HUES6 (cell line): ENCODE data around the gene GLIS1.

Source experiments
- H3K27ac ChIP-seq: 2 replicates; pipeline ENCODE4 v1.7.0; 2013; ENCODE audit warnings: low read depth, mild to moderate bottlenecking, low read length, inconsistent platforms
- H3K27me3 ChIP-seq: 2 replicates; pipeline ENCODE4 v1.6.1; 2013; ENCODE audit warnings: low read length; ENCODE audit not compliant: control insufficient read depth, insufficient read depth
- H3K36me3 ChIP-seq: 2 replicates; pipeline ENCODE4 v1.6.1; 2013; ENCODE audit warnings: low read length; ENCODE audit not compliant: control insufficient read depth, insufficient read depth
- H3K4me1 ChIP-seq: 2 replicates; pipeline ENCODE4 v1.6.1; 2013; ENCODE audit warnings: low read length; ENCODE audit not compliant: control insufficient read depth, insufficient read depth
- H3K4me3 ChIP-seq: 2 replicates; pipeline ENCODE4 v1.5.1; 2013; ENCODE audit warnings: low read depth, low read length
- H3K9ac ChIP-seq: one replicate; pipeline ENCODE4 v1.6.1; 2013; ENCODE audit warnings: mild to moderate bottlenecking, low read length
- H3K9me3 ChIP-seq: 2 replicates; pipeline ENCODE4 v1.6.1; 2013; ENCODE audit warnings: low read depth, low read length; ENCODE audit not compliant: control insufficient read depth, insufficient read depth

The GLIS1 gene

DNA sequence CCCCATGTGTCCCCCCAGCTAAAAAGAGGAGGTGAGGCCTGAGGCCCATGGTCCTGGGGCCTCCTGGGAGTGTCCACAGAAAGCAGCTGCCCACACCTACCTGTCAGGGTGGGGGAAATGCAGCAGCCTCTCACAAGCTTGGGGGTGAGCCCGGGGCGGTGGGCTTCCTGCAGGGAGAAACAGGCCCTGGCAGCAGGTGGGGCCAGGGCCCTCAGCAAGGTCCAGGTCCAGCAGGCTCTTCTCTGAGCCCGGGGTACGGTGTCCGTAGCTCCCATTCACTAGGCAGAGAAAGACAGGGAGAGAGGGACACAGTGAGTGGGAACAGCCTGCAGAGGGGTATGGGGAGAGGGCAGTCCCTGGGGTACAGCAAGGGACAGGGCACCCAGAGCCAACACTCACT, 139.0 kb downstream of the GLIS1 start:
- Histone ChIP-seq H3K36me3 (no peaks in the 10 kb centered on the region), H3K4me1 (no peaks in the 10 kb centered on the region), H3K9ac (no peak overlapping the region), H3K9me3 (no peaks in the 10 kb centered on the region), H3K4me3 (no peak overlapping the region), H3K27me3 (0 out of 2 replicates have a peak, but pooled peaks cover under 1% of the 10 kb centered on the region), H3K27ac (no peak overlapping the region)

DNA sequence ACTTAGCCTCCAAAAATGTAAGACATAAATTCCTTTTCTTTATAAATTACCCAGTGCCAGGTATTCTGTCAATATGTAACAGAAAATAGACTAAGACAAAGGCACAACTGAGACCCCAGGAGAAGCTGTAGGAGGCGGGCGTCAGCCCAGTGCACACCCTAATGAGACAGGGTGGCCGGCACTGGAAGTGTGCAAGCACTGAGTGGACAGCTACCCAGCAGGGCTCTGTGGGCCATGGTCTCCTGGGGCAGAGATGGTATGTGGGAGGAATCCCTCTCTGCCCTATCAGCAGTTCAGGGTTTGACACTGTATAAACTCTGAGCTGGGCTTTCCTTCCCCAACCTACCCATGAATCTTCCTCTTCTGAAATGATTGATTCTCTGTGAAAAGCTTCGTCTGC, 139.5 kb downstream of the GLIS1 start:
- no peaks in the 10 kb centered on the region for H3K9me3 ChIP-seq
- no peak overlapping the region for H3K4me3 ChIP-seq
- H3K27me3 ChIP-seq: no peaks in the 10 kb centered on the region
- no peaks in the 10 kb centered on the region for H3K36me3 ChIP-seq
- H3K4me1 ChIP-seq: no peaks in the 10 kb centered on the region
- H3K9ac ChIP-seq: no peak overlapping the region
- no peak overlapping the region for H3K27ac ChIP-seq

DNA sequence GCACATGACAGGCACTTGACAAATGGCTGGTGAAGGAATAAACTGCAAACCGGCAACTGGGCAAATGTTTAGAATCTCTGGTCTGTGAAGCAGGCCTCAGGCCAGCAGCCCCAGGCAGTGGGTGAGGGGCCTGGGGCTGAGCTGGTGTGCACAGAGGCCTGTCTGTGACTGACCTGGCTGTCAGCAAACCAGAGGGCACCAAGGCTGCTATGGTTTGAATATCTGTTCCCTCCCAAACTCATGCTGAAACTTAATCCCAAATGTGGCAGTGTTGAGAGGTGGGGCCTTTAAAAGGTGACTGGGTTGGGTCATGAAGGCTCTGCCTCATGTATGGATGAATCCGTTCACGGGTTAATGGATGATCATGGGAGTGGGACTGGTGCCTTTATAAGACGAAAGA, 140.0 kb downstream of the GLIS1 start:
- Histone ChIP-seq H3K9ac (no peak overlapping the region), H3K4me3 (no peak overlapping the region), H3K36me3 (no peaks in the 10 kb centered on the region), H3K27ac (no peak overlapping the region), H3K4me1 (no peaks in the 10 kb centered on the region), H3K9me3 (no peaks in the 10 kb centered on the region), H3K27me3 (no peaks in the 10 kb centered on the region)

DNA sequence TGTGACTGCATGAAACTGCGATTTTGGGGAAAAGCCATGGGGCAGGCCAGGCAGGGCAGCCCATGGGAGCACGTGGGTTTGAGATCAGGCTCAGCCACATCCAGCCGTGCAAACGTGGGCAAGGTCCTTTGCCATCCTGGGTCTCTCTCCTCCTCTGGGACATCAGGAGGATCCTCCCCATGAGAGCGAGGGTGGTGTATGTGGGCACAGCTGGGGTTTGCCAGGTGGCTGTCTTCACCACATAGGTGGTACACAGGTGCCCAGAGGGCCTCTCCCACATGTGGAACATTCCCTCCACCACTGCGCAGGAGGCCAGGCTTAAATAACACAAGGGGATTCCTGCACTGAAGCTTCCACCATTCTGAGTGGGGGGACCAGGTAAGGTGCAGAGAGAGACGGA, 143.1 kb downstream of the GLIS1 start:
- no peaks in the 10 kb centered on the region for H3K9me3 ChIP-seq
- peaks cover 3% of the 10 kb centered on the region; the same call in 1 of the 2 replicates for H3K4me1 ChIP-seq
- H3K9ac ChIP-seq: no peak overlapping the region
- peaks cover 4% of the 10 kb centered on the region; the same call in 1 of the 2 replicates for H3K27me3 ChIP-seq
- H3K4me3 ChIP-seq: no peak overlapping the region
- no peaks in the 10 kb centered on the region for H3K36me3 ChIP-seq
- H3K27ac ChIP-seq: no peak overlapping the region

DNA sequence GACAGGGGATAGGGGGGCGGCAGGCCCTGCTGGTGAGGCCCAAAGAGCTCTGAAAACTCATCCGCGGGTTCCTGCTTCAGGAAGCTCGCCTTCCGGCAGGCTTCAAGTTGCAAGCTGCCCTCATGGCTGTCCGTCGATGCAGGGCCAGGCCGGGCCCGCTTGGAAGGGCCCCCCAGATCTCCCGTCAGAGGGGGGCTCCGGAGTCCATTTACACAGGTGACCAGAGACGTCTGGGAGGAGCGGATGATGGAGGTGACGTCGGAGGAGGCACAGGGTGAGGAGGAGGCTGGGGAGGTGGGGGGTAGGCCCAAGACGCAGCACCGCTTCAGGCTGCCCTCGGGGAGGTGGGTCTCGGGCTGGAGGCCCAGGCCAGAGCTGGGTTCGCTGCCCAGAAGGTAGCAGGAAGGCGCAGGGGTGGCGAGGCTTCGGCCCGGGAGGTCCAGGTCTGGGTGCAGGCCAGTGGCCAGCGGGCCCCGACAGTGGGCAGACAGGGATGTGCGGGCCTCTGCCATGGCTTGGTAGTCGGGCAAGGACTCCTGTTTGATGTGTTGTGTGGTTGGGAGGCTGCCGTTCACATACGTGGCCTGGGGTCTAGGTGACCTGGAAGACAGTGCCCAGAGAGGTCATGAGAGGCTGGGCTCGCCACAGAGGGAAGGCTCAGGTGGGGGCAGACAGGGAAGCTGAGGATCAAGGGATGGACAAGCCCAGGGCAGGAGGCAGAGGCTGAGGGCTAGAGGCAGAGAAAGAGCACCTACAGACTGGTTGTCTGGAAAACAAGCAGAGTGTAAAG, 144.4 kb downstream of the GLIS1 start:
- Histone ChIP-seq H3K4me3 (no peak overlapping the region), H3K27ac (no peak overlapping the region), H3K9me3 (no peaks in the 10 kb centered on the region), H3K4me1 (peaks cover 10% of the 10 kb centered on the region; the same call in 1 of the 2 replicates), H3K9ac (no peak overlapping the region), H3K36me3 (no peaks in the 10 kb centered on the region), H3K27me3 (peaks cover 4% of the 10 kb centered on the region; the same call in 1 of the 2 replicates)

DNA sequence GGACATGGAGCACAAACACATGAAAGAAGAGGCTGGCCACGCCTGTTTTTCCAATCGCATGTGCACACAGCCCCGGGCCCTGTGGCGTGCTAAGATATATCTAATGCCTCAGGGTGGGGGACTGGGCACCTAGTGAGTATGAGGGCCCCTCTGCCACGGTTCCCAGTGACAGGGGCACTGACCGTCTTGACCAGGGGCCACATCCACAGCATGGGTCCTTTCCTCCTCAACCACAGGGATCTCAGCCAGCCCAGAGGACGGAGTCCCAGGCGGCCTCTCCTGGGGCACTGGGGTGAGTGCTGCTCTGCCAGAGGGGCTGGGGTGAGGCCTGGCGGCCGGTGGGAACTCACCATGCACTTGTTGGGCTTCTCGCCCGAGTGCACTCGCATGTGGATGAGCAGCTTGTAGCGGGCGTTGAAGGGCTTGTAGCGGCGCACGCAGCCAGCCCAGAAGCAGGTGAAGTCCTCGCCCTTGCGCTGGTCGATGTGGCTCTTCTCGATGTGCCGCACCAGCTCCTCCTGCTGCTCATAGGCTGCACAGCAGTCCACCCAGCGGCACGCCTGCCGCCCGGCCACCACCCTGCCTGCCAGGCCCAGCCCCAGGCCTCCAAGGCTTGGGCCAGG, 145.1 kb downstream of the GLIS1 start:
- Histone ChIP-seq H3K9ac (no peak overlapping the region), H3K36me3 (no peaks in the 10 kb centered on the region), H3K9me3 (no peaks in the 10 kb centered on the region), H3K27ac (no peak overlapping the region), H3K4me1 (peaks cover 10% of the 10 kb centered on the region; the same call in 1 of the 2 replicates), H3K4me3 (no peak overlapping the region), H3K27me3 (peaks cover 4% of the 10 kb centered on the region; the same call in 1 of the 2 replicates)

DNA sequence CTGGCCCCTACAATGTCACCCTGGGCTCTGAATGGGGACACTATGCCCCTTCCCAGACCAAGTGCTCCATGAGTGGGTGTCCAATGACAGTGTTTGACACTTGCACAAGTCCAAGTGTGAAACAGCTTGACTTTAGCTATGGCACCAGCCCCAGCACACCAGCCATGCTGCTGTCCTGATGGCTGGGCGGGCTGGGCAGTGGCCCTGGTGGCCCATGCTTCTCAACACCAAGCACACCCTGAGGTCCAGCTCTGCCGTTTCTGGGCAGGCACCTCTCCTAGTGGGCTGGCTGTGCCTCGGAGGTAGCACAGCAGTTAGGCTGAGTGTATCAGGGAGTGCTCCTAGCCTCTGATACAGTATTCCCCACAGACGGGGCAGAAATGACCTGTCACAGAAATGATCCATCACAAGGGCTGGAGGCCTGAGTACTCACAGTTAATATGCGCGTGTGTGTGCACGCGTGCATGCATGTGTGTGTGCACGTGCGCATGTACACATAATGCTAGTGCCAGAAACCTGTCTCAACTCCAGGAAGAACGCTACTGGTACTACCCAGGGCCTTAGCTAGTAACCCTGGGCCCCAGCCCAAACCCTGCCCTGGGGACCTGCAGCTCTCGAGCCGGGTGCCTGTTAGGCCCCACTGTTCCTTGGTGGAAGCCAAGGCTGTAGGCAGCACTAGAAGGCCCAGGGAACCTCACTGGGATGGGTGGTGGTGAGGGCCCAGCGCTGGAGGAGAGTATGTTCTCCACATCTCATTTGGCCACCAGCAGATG, 145.8 kb downstream of the GLIS1 start:
- Histone ChIP-seq H3K36me3 (no peaks in the 10 kb centered on the region), H3K27ac (no peak overlapping the region), H3K9me3 (no peaks in the 10 kb centered on the region), H3K27me3 (peaks cover 4% of the 10 kb centered on the region; the same call in 1 of the 2 replicates), H3K9ac (no peak overlapping the region), H3K4me1 (peaks cover 10% of the 10 kb centered on the region; the same call in 1 of the 2 replicates), H3K4me3 (no peak overlapping the region)

DNA sequence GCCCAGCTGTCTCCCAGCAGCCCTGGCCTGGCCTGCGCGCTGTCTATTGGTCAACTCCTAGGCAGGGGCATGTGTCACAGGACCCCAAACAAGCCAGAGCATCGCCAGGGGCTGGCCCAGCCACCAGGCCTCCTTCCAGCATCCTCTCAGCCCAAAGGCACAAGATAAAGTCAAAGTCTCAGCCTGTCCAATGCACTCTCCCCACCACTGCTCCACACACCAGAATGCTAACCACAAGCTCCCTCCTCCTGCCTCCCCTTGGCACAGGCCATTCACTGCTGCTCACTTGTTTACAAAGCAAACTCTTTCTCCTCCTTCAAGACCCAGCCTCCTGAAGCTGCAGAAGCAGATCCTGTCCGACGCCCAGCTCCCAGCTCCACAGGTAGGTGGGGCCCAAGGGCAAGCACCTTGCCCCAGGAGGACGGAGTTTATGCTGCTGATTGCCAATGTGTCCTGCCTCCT, 146.4 kb downstream of the GLIS1 start:
- H3K9ac ChIP-seq: no peak overlapping the region
- H3K4me3 ChIP-seq: no peak overlapping the region
- no peaks in the 10 kb centered on the region for H3K36me3 ChIP-seq
- H3K27ac ChIP-seq: no peak overlapping the region
- peaks cover 10% of the 10 kb centered on the region; the same call in 1 of the 2 replicates for H3K4me1 ChIP-seq
- no peaks in the 10 kb centered on the region for H3K9me3 ChIP-seq
- peaks cover 4% of the 10 kb centered on the region; the same call in 1 of the 2 replicates for H3K27me3 ChIP-seq

DNA sequence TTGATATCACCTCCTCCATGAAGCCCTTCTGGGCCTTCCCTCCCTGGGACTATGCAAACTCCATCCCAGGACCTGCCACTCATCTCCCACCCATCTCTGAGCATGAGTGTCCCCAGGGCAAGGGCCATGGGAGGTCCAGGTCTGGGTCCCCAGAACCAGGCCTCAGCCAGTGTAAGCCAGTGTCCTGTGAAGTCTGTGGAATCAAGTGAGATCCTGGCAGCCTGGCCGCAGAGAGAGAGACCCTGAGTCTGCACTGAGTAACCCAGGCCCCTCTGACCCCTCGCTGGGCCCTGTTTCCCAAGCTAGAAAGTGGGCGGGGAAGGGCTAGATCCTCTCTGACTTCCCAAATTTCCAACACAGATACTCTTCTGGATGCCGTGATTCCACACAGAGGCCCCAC, 147.0 kb downstream of the GLIS1 start:
- H3K9ac ChIP-seq: no peak overlapping the region
- H3K36me3 ChIP-seq: no peaks in the 10 kb centered on the region
- H3K4me3 ChIP-seq: no peak overlapping the region
- H3K4me1 ChIP-seq: peaks cover 14% of the 10 kb centered on the region; the same call in 1 of the 2 replicates
- no peak overlapping the region for H3K27ac ChIP-seq
- no peaks in the 10 kb centered on the region for H3K9me3 ChIP-seq
- peaks cover 4% of the 10 kb centered on the region for H3K27me3 ChIP-seq

DNA sequence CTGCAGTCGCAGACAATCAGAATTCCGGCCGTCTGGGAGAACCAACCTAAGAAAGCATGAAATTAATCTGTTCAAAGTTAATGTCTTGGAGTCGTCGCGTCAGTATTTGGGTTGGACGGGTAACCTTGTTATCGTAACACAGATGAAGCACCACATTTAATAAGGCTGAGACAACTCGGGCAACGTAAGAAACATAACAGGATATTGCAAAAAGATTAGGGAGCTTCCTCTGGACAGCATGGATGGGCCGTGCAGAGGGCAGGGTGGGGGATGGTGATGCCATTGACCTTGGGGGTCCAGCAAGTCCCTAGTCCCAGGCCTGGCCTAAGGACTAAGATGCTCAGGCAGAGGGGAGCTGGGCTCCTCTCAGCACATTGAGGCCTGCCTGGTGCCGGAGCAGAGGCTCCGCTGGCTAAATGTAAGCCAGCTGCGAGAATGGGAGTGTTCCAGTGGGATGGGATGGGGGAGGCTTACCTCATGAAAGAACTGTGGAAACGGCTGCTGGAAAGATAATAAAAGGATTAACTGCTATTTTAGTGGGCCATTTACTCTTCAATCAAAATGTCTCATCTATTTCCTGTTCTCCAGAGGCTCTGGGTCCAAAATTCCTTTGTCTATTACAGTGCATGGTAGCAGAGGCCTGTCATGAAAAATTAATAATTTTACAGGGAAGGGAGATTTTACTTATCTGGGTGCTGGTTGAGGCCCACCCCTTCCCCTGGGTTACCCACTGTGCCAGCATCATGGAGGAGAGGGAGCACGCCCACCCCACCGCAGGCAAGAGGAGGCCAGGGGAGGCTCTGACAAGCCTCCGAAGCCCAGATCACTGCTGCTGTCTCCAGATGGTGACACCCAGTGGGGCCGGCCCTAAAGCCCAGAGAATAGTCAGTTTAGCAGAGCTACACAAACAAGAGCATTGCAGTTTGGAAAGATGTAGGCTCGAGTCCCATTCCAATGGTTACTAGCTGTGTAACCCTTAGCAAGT, 148.1 kb downstream of the GLIS1 start:
- Histone ChIP-seq H3K27ac (no peak overlapping the region), H3K9me3 (no peaks in the 10 kb centered on the region), H3K36me3 (no peaks in the 10 kb centered on the region), H3K4me3 (no peak overlapping the region), H3K27me3 (peaks cover 13% of the 10 kb centered on the region), H3K9ac (no peak overlapping the region), H3K4me1 (peaks cover 19% of the 10 kb centered on the region; the same call in 1 of the 2 replicates)
